NCI-H82 treated with DMSO at 0.1 percent for 48 hours (cell line): ENCODE data around the gene LIN54.
"Not testable (repeated sequence)": the region's sequence is repeated elsewhere in the genome, so short reads cannot be mapped to it uniquely, and the experiment has no call there.

ENCODE experiments used
- DNase-seq: peaks from one replicate; lab custom pipeline; 2025; ENCODE audit not compliant: unreplicated experiment; lab: John Stamatoyannopoulos, UW

The LIN54 gene

GRCh38 chr4:83012687-83013419 is 2.2 kb upstream of the LIN54 start:
- DNase-seq, result peak; percentile 95

GRCh38 chr4:83012200-83012686 is 1.6 kb upstream of the LIN54 start:
- DNase-seq, result no peak

GRCh38 chr4:83011689-83012199 is 1.1 kb upstream of the LIN54 start:
- no peak for DNase-seq

DNA sequence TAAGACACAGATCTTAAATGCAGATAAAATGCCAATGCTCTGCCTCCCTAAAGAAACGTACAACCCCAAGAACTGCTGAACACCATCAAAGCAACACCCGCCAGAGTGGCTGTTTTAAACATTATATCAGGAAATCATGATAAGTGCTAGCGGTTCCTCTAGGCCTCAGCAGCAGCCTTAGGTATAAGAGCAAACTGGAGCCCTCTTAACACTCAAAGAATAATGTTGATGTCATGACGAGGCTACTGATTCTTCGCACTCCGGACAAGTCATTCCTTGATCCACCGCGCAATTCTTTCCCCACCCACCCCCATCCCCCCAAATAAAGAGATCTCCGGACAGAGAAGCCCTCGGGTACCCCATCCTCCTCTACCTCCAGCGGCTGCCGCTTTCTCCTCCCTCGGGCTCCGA is 507 bp downstream of the LIN54 start:
- DNase-seq, result no peak

DNA sequence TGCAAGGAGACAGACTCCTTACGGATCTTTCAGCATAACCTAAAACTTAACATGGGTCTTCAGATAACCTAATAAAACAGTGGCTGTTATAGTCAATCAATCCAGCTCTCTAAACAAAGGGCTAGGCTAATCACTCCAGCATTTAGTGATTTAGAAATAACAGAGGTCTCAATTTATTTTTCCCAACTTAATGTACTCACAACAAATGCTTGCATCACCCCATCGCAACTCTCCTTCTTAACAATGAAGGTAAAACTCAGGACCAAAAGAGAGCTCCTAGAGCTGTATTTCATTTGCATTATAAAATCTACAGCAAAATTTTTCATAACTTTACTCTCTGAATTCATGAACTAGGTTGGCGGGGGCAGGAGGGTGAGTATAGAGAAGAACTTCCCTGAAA is 1.1 kb downstream of the LIN54 start:
- no peak for DNase-seq

DNA sequence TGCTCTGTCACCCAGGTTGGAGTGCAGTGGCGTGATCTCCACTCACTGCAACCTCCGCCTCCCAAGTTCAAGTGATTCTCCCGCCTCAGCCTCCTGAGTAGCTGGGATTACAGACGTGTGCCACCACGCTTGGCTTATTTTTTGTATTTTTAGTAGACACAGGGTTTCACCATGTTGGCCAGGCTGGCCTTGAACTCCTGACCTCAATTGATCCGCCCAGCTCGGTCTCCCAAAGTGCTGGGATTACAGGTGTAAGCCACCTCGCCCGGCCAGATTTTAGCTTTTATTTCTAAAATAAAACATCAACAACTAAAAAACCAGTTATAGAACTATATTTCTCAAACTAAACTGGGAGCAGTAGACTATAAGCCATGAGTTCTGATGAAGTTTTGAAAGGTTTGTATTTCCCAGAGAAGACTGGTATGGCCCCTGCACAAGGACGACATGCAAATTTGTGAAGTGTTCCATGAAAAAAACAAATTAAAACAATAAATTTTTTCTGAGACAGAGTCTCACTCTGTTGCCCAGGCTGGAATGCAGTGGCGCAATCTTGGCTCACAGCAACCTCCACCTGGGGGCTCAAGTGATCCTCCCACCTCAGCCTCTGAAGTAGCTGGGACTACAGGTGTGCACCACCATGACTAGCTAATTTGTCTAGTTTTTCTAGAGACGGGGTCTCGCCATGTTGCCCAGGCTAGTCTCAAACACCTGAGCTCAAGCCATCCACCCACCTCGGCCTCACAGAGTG is 7.4 kb downstream of the LIN54 start:
- not testable (repeated sequence) for DNase-seq

DNA sequence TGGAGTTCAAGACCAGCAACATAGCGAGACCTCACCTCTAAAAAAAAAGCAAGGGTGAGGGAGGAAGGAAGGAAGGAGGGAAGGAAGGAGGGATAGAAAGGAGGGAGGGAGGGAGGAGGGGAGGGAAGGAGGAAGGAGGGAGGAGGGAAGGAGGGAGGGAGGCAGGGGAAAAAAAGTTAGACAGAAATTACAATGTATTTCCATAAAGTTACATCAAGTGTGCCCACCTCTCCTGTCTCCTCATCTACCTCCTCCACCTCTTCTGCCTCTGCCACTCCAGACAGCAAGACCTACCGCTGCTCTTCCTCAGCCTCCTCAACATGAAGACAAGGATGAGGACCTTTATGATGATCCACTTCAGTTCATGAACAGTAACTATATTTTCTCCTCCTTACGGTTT is 8.3 kb downstream of the LIN54 start:
- DNase-seq, result no peak

DNA sequence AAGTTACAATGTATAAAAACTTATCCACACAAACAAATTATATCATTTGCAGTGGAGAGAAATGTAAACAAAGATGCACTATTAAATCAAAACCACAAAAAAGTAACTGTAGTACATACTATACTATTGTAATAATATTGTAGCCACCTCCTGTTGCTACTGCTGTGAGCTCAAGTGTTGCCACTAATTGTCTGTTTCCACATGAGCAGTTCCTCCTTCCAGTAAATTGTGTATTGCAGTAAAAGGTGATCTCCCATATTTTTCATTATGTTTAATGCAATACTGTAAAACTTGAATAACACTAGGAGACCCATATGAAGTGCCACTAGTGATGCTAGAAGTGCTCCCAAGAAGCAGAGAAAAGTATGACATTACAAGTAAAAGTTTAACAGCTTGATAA is 11.7 kb downstream of the LIN54 start:
- no peak for DNase-seq

DNA sequence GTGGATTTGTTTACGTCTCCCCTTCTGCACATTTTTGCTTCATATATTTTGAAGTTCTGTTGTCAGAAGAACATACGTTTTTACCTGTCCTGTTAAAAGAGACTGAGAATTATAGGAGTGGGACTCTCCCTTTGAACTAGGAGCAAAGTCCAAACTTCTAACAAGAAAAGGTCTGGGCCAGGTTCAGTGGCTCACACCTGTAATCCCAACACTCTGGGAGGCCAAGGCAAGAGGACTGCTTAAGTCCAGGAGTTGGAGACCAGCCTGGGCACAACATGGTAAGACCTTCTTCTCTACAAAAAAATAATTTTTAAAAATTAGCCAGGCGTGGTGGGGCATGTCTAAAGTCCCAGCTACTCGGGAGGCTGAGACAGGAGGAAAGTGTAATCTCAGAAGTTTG is 15.8 kb downstream of the LIN54 start:
- no peak for DNase-seq

DNA sequence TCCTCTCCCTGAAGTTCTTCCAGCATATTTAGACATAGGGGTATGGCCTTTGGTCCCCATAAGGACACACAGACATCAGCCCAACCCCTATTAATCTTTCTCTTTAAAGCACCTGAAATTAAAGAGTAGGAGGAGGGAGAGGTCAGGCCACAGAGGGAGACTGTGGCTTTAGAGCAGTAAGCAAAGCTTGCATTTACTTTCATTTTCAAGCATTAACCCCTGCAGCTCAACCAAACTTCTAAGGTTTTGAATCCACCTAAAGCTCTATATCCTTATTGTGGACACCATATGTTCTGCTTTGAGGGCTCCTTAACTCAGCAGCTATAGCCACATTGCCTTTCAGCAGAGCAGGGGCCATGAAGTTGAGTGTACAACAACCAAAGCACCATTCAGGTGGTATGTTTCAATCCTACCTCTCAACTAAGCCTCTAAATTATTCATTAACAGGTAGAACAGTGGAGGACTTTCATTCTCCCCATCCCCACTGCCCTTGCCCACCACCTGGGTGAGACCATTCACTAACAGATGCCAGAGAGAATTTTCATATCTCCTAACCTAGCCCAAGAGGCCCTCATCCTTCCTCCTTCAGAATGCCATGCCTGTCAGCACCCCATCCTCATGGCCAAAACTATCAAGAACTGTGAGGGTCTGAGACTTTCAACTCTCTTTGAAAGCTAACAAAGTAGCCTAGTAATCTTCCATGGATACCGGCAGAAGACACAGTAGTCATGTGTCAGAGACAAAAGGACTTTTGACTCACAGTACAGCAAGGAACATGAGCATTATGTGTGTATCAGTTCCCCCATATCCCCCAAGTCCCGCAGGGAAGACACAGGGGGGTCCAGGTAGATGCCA is 20.8 kb downstream of the LIN54 start:
- no peak for DNase-seq

GRCh38 chr4:82988323-82988832 is 22.2 kb downstream of the LIN54 start:
- no peak for DNase-seq

DNA sequence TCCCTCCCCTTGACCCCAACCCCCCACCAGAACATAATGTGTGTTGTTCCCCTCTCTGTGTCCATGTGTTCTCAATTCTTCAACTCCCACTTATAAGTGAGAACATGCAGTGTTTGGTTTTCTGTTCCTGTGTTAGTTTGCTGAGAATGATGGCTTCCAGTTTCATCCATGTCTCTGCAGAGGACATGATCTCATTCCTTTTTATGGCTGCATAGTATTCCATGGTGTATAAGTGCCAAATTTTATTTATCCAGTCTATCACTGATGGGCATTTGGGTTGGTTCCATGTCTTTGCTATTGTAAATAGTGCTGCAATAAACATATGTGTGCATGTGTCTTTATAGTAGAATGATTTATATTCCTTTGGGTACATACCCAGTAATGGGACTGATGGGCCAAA is 23.1 kb downstream of the LIN54 start:
- not testable (repeated sequence) for DNase-seq

GRCh38 chr4:82984459-82984858 is 26.2 kb downstream of the LIN54 start:
- no peak for DNase-seq

GRCh38 chr4:82983444-82983843 is 27.2 kb downstream of the LIN54 start:
- no peak for DNase-seq

- DNase-seq, result no peak
Observed at GRCh38 chr4:82981138-82981537, 29.5 kb downstream of the LIN54 start.

DNA sequence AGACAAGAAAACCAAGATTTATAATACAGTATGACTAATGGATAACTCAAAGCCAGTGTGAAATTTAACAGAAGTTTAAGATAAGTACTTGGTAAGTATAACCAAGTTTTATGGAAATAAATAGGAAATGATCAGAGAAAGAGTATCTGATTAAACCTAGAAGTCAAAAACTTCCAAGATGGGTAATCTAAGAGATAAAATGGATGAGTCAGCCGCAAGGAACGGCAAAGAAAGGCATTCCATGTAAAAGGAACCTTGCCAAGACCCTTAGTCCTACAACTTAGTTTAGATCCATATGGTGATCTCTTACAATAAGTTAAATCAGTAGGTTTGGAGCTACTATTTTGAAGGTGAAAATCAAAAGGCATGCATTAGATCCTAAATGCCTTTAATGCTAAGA is 34.8 kb downstream of the LIN54 start:
- no peak for DNase-seq

- DNase-seq, result no peak
Observed at GRCh38 chr4:82969414-82969813, 41.2 kb downstream of the LIN54 start.

DNA sequence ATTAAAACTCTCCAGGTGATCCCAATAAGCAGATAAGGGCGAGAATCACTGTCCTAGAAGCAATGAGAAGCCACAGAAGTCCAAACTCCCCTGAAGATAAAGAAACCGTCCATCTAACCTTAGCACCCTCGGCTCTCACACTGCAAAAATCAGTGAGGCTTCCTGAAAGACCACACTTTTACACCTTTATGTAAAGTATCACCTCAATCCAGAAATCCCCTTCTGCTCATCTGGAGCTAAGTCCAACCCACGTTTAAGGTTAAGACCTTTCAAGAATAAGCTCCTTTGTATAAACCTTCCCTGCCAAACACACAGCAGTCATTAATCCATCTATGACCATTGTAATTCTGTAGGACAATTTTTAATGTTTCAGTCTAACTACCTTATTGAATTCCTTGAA is 41.7 kb downstream of the LIN54 start:
- peak; percentile 5 for DNase-seq

- DNase-seq, result no peak
Observed at GRCh38 chr4:82965763-82966162, 44.9 kb downstream of the LIN54 start.

DNA sequence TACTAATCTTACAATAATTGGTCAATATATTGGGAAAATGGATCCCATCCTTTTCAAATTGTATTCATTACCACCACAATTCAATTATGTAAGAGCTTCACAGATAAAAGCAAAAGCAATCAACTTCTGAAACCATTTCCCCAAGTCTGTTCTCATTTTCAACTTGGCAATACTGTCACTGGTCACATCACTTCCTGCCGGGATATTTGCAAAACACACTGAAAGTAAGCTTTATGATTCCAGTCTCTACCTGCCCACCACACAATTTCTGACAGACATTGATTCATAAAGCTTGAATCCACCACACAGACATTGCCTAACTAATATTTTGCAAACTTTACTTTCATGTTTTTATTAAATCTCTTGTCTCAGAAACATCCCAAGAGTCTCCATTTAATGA is 53.6 kb downstream of the LIN54 start:
- no peak for DNase-seq

DNA sequence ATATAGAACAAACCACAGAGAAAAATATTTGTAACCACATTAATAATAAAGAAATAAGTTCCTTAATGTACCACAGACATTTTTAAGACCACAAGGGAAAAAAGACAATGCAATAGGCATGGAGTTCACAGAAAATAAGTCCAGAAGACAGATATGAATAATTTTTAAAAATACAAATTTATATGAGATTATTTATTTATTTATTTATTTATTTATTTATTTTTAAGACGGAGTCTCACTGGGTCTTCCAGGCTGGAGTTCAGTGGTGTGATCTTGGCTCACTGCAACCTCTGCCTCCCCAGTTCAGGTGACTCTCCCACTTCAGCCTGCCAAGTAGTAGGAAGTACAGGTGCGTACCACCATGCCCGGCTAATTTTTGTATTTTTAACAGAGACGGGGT is 56.4 kb downstream of the LIN54 start:
- no peak for DNase-seq
